SK-N-SH (cell line): Measurements from ENCODE around the gene IL10RA.

Experiments used
- CTCF ChIP-seq: fragments of 200-600 bp; sonication (generic); IDR thresholded peaks from 2 replicates; pipeline ENCODE4 v1.6.1; 2017; ENCODE audit warnings: antibody characterized with exemption, mild to moderate bottlenecking, moderate library complexity
- EP300 ChIP-seq, 2 experiments: IDR thresholded peaks; 2 replicates each; pipeline versions ENCODE4 v1.4.0 to v1.6.1; 2012; ENCODE audit warnings: borderline replicate concordance in 1 of 2, low read depth in 1 of 2, low read length in 1 of 2
- GABPA ChIP-seq: IDR thresholded peaks from 2 replicates; pipeline ENCODE4 v1.4.0; 2012; ENCODE audit warnings: low read depth, mild to moderate bottlenecking
- IRF3 ChIP-seq: fragments of 150-350 bp; IDR thresholded peaks from 2 replicates; pipeline ENCODE4 v1.6.1; 2016; ENCODE audit warnings: mild to moderate bottlenecking, low read depth, low read length
- POLR2AphosphoS5 ChIP-seq: IDR thresholded peaks from 2 replicates; pipeline ENCODE4 v1.6.1; 2012; ENCODE audit warnings: low read depth, low read length
- RAD21 ChIP-seq: IDR thresholded peaks from 2 replicates; pipeline ENCODE4 v1.6.1; 2012; ENCODE audit warnings: mild to moderate bottlenecking, low read length
- RCOR1 ChIP-seq: fragments of 150-350 bp; IDR thresholded peaks from 2 replicates; pipeline ENCODE4 v1.6.1; 2017; ENCODE audit warnings: antibody characterized with exemption, low read length

GRCh38 chr11:117992620-117993019 is 6.4 kb downstream of the IL10RA start:
- TF ChIP-seq POLR2AphosphoS5 (no peak), RCOR1 (no peak), GABPA (no peak), CTCF (no peak), RAD21 (no peak), EP300 (IDR thresholded peaks at IDR 0.05; ENCODE audit: borderline replicate concordance in 1 of 2, low read depth in 1 of 2, low read length in 1 of 2) (no peak), IRF3 (no peak)
